ENCODE data around the gene EDARADD.
"Not testable (repeated sequence)": the region's sequence is repeated elsewhere in the genome, so short reads cannot be mapped to it uniquely, and the experiment has no call there.

EDARADD gene

DNA sequence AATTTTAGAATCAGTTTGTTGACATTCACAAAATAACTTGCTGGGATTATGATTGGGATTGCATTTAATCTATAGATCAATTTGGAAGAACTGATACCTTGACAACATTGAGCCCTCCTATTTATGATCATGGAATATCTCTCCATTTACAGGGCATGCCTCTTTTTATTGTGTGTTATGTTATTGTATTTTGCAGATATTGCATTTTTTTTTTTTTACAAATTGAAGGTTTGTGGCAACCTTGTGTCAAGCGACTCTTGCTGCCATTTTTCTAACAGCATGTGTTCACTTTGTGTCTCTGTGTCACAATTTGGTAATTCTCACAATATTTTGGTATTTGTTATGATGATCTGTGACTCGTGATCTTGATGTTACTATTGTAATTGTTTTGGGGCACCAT lies 46.3 kb downstream of the EDARADD start:
- DNase-seq: no peak

DNA sequence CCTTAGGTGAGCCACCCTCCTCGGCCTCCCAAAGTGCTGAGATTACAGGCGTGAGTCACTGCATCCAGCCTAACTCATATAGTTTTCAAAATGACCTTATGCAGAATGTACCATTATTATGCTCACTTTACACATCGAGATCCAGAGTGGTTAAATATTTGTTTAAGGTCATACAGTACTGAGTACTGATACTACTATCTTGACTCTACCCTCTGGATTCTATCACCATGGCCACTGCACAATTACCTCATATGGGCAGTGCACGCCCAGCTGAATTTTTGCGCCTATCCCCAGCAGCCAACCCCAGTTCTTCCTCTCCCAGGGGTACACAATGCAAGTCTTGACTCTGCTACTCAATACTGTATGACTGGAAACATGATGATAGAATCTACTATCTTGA lies 56.7 kb downstream of the EDARADD start:
- no peak for DNase-seq

DNA sequence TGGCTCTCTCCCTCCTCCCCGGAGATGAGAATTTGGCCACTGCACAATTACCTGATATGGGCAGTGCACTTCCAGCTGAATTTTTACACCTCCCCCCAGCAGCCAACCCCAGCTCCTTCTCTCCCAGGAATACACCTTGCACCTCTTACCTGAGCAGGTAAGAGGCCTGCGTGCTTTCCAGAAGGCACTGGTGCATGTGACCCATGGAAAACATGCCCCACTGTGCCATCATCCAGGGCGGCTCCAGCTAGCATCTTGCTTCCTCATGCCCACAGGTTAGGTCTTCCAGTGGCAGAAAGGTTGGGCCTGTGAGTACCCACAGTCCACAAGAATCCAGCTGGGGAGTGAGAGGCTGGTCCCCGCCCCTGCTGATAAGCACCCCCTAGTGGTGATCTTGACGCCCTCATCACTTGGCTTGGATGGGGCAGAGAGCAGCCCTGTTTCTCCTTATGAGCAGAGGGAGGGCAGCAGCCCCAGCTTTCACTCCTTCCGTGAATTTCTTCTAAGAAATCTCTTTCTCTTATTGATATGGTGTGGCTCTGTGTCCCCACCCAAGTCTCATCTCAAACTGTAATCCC lies 57.8 kb downstream of the EDARADD start:
- DNase-seq: no peak

DNA sequence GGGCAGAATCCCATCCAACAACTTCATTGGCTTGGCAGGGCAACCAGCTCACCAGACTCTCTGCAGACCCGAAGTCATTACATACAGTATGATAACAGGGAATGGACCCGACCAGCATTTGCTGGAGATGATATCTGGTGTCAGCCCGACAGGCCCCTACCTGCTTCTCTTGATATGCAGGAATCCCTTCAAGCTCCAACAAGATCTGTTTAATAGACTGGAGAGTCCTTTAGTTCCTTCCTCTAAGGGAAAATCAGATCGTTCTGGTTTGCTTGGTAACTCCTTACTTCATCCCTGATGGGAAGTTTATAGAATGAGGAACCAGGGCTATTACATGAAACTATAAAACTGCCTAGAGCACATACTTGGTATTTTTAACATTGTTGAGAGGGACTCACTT lies 61.2 kb downstream of the EDARADD start:
- no peak for DNase-seq

DNA sequence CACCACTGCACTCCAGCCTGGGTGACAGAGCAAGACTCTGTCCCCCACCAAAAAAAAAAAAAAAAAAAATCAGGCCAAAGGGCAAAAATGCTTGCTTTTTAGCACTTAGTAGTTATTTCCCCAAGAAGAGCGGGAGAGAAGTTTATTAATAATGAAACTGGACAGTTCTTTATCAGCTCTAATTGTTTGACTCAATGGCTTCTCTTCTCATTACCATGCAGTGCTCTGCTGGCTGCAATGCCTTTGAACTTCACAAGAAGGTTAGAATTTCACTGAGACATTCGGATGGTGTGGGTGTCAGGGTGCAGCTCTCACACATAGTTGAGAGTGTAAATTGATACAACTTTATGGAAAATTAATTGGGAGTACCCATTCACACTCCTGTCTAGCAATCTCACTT lies 63.7 kb downstream of the EDARADD start:
- no peak for DNase-seq

DNA sequence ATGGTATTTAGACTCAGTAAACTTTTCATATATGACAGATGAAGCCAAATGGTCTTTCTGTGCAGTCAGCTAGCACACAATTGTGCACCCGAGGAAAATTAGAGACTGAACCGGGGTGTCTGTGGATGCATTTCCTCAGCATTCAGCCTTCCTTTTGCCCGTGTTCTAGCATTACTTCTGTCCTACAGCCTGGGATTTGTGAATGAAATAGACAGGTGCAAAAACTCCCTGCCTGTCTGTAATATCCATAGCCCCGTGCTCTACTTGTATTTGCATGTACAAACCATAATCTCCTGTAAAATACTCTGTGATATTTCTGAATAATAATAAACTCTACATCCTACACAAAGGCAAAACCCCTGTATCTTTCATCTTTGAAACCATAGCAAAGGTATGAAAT lies 64.9 kb downstream of the EDARADD start:
- DNase-seq: no peak

DNA sequence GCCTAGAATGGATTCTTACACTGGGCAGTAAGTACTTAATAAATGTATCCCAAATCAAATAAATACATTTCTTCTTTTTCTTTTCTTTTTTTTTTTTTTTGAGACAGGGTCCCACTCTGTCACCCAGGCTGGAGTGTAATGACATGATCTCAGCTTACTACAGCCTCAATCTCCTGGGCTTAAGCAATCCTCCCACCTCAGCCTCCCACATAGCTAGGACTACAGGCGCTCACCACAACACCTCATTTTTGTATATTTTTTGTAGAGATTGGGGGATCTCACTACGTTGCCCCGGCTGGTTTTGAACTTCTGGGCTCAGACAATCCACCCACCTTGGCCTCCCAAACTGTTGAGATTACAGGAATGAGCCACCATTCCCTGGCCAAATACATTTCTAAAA lies 66.0 kb downstream of the EDARADD start:
- no peak for DNase-seq

DNA sequence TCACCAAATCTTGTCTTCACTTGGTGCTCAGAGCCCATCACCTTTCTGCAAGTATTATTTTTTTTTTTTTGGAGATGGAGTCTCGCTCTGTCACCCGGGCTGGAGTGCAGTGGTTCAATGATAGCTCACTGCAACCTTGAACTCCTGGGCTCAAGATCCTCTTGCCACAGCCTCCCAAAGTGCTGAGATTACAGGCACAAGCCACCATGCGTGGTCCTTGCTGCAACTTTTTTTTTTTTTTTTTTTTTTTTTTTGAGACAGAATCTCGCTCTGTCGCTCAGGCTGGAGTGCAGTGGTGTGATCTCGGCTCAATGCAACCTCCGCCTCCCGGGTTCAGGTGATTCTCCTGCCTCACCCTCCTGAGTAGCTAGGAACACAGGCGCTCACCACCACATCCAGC lies 70.1 kb downstream of the EDARADD start:
- DNase-seq: not testable (repeated sequence)

DNA sequence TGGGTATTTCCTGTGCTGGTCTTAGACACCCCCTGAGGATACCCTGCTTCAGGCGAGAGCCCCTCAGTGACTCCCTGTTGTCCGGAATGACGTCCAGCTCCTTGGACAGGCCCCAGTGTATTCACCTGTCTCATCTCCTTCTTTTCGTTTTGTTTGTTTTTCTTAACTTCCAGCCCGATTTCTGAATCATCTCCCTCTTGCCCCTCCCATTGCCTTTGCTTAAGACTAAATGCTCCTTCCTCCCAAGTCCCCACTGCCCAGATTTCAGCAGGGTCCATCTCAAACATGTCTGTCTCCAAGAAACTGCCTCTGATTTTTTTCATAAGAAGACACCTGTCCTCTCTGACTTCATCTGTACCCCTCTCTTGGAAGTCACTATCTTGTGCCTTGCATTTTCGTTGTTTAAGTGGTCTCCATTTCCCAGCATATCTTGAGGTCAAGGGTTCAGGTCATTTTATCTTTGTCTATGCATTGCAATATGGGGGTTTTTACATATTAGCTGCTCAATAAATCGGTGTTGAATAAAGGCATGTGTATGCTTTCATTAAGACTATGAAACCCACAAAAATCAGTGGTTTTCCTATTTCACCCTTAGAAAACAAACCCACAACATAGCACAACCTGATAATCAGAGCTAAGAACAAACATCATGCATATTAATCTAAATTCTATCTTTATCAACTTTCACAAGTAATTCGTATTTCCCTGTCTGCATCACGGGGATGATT lies 71.3 kb downstream of the EDARADD start:
- no peak for DNase-seq

DNA sequence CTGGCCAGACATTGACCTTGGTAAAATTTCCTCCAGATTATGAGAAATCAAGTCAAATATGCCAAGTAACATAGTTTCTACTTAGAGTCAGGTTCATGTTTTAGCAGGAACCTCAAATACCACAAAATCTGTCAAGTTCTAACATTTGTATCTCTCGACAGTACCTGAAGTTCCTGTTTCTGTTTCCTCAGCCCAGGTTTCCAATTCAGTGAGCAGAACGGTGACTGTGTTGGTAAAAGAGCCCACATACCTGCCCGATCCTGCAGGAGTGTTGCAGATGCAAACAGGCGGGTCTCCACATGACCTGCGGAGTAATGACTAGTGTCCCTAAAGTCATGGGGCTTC lies 71.8 kb downstream of the EDARADD start:
- DNase-seq: no peak

DNA sequence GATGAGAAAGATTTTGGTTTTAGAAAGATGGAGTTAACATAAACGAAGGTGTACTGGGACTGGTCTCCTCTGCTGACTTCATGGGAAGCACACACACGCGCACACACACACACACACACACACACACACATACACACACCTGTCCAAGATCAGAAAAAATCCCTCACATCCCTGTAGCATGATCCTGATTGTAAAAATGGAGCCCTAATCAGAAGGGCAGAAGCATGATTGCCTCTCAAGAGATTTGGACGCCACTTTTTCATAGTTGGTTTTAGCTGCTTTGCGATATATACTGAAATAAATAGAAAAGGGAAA lies 73.2 kb downstream of the EDARADD start:
- DNase-seq: no peak

DNA sequence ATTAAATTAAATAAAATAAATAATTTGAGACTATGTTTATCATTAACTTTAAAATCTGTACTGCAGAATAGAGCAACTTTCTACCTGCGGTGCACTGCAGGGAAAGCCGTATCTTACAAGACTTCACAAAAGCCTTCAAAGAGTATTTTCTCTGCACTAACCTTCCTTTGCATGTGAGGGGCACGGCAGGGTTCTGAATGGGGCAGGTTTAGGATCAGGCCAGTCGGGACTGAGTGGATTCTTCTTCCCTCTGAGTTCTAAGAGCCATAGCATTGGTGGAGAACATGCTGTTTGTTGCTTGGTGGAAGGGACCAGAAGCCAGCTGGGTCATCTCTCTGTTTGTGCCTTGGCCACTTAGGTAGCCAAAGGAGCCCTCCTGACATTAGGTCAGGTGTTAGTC lies 74.5 kb downstream of the EDARADD start:
- DNase-seq: no peak

DNA sequence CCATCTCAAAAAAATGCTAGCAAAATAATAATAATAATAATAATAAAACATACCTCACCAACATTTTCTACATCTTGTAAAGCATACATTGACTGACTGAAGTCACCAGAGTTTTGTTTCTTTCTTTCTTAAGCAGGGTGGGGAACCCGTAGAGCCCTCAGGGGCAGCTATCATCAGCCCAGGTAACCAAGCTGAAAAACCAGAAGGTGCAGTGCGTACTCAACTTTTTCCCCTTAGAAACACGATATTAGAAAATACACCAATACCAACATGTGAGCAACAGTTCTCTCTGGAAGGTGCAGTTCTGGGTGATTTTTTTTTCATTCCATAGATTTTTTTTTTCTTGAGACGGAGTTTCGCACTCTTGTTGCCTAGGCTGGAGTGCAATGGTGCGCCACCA lies 75.4 kb downstream of the EDARADD start:
- no peak for DNase-seq

DNA sequence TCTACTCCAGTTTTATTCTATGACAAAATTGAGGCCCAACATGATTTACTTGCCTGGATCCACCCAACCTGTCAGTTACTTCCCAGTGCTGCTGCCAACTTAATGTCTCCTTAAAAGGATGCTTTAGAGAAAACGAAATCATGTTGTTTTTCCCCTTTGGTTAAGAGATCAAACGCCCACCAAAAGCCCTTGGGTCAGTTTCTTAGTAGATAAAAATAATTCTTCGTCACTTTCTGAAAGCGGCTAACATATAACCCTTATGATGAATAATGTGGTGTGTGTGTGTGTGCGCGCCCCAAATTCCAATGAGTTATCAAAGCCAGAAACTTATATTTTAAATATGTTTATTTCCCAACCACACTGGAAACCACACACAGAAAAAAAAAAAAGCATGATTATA lies 77.0 kb downstream of the EDARADD start:
- DNase-seq: no peak

DNA sequence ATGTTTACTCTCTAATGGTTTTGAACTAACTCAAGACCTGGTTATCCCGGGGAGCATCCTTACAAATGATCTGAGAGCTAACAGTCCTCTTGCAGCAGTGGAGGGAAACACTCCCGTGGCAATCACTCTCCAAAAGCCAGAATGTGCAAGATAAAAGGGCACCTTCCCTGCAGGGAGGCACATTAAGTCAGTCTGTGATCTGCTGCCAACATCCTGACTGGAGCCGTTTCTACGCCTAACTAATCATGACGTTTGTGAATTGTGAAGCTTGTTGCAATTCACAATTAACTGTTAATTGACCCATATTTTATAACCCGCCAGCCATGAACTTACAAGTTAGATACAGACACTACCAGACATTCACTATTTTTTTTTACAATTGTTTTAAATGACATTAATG lies 77.6 kb downstream of the EDARADD start:
- DNase-seq: peak; percentile 22

DNA sequence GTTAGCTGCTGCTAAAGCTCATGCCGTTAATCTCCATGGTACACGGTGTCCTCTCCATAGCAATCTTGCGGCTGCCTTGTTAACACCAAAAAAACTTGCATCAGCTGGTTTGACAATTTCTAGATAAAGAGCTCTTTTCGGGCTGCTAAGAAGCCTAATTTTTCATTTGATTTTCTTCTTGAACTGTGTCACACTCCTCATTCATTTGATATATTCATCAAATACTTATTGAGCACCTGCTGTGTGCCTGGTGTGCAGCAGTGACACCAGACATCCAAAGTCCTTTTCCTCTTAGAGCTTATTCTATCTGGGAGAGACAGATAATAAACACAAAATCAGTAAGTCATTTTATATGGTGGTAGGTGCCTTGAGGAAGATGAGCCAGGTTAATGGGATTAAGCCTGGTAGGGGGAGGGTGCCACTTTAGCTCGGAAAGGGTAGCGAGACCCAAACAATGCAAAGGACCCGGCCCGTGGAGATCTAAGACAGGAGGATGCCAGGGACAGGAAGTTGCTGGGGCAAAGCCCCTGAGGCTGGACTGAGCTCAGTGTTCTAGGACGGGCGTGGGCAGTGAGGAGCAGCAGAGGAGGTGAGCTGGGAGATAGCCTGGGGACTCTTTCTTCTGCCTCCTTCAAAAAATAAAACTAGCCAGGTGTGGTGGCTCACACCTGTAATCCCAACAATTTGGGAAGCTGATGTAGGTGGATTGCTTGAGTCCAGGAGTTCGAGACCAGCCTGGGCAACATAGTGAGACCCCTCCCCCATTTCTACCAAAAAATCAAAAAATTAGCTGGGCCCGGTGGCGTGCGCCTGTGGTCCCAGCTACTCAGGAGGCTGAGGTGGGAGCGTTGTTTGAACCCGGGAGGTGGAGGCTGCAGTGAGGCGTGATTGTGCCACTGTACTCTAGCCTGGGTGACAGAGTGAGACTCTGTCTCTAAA lies 79.0 kb downstream of the EDARADD start:
- DNase-seq: no peak

DNA sequence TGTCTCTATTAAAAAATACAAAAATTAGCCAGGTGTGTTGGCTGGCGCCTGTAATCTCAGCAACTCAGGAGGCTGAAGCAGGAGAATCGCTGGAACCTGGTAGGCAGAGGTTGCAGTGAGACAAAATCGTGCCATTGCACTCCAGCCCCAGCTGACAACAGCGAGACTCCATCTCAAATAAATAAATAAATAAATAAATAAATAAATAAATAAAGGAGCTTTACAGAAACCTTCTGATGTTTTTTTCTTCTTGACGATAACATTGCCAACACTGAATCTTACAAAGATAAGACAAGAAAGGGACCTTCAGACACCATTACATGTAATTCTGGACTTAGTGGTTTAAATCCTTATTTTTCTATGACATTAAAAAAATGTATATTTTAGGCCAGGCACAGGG lies 81.9 kb downstream of the EDARADD start:
- DNase-seq: no peak

DNA sequence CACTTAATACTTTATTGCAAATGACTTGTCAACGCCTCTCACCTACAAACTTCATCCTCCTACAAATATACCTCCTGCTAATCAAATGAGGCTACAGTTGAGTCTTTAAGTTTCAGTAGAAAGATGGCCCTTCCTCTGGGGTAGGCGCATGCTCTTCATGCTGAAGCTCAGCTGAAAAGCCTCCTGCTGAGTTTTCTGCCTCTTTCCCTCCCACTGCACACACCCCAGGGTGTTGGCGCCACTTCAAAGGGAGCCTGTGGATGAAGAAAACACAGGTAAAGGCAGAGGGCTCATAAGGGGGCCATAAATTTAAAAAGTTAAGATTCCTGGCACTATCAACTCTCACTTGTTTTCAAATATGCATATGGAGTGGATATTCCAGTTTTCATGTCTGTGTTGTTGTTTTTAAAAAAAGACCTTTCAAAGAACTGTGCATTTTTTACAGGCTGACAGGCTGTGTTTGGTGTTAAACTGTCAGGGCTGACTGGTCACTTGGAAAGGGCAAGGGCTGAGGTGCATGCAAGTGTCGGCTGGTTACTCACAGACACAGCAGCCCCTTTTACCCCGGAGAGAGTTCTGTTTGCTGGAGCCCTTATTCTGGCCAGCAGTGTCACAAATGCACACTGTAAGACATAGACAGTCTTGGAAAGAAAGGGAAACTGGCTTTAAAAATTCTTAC lies 86.8 kb downstream of the EDARADD start:
- peak; percentile 62 for DNase-seq

DNA sequence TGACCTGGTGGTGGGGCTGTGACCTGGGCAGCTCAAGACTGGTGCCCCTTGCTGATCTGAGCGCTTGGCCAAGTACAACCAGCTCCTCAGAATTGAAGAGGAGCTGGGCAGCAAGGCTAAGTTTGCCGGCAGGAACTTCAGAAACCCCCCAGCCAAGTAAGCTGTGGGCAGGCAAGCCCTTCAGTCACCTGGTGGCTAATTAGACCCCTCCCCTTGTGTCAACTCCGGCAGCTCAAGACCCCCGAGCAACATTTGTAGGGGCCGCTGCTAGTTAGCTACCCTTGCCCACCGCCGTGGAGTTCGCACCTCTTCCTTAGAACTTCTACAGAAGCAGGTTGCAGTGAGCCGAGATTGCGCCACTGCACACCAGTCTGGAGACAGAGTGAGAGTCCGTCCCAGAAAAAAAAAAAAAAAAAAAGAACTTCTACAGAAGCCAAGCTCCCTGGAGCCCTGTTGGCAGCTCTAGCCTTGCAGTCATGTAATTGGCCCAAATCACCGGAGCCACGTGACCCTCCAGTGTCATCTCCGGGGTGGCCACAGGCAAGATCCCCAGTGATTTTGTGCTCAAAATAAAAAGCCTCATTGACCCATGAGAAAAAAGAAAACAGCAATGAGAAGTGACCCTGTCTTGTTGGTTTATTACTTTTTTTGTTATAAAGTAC lies 90.4 kb downstream of the EDARADD start:
- DNase-seq: no peak

DNA sequence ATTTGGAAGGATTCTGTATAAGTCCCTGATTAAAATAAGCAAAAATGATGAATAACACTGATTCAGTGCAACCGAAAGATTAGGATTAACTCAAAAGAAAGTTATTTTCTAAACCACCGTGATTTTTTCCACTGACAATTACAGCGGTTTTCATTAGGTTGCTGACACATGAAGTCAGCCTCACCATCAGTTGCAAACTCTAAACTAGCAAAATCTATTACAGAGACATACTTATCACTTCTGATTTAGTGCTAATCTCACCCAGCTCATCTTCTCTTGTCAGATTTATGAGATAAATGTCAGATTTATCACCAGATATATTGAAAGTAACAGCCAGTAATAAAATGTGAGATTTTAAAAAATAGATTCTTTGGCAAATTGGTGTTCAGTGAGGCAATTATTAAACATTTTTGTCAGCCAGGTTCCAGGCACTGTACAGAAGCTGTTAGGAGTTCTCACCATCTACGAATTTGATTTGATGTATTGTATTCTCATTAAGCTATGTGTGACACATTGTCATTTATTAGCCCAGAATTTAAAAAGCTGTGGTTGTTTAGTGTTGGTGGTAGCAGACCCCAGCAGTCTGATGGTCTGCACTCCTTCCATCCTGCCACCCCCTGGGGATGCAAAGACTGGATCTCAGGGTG lies 92.4 kb downstream of the EDARADD start:
- DNase-seq: no peak

DNA sequence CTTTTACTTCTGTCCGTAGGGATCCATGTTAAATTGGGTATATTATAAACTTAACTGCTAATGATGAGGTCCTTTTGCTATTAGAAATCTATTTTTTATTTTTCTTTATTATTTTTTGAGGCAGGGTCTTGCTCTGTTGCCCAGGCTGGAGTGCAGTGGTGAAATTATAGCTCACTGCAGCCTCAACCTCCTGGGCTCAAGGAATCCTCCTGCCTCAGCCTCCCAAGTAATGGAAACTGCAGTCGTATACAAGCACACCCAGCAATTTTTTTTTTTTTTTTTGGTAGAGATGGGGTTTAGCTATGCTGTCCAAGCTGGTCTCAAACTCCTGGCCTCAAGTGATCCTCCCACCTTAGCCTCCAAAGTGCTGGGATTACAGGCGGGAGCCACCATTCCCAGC lies 95.1 kb downstream of the EDARADD start:
- not testable (repeated sequence) for DNase-seq

DNA sequence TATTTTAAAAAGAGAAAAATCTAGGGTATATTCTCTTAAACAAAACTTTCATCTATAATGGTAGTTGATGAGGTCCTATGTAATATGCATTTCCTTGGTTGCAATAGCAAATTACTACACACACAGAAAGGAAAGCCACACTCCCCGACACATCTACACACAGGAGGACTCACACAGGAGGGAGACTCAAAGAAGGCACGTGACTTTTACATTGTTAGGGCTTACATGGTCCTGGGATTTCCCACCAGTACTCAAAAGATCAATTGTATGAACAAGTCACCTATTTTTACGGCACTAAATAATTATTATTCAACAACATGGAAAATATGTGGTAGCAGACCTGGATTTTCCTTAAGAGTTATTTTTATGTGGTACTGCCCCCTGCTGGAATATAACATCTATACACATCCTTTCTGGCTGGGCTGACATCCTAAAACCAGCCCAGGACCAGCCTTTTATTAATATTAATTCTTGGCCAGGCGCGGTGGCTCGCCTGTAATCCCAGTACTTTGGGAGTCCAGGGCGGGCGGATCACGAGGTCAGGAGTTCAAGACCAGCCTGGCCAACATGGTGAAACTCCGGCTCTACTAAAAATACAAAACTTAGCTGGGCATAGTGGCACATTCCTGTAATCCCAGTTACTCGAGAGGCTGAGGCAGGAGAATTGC lies 95.8 kb downstream of the EDARADD start:
- DNase-seq: peak; percentile 63

Data from NCI-H146 (cell line).